ENCODE measurements around the gene GAB4.

DNA sequence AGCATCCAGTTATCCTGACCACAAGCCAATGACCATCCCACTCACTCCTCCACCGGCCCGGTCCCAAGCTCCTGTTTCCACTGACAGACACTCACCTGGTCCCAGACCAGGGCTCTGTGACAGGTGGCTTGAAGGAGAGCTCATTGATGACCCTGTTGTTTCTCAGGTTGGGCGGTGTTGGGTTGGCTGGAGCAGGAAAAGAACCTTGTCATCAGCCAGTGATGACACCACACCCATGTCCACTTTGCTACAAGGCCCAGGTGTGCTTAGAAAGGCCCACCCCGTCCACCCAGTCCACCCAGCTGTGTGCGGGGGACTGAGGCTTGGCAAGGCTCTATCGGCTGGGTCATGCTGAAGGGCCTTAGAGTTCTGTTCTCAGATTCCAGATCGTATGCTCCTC is 42.9 kb downstream of the GAB4 start:
- TF ChIP-seq ZNF768 (tag by site-specific recombination; IDR thresholded peaks at IDR 0.05), result no peak
- TF ChIP-seq KLF8 (tag by site-specific recombination; IDR thresholded peaks at IDR 0.05), result no peak
- TF ChIP-seq ZNF292 (tag by site-specific recombination; IDR thresholded peaks at IDR 0.05; ENCODE audit: borderline replicate concordance, low read depth), result no peak
- TF ChIP-seq, protein P1, sequence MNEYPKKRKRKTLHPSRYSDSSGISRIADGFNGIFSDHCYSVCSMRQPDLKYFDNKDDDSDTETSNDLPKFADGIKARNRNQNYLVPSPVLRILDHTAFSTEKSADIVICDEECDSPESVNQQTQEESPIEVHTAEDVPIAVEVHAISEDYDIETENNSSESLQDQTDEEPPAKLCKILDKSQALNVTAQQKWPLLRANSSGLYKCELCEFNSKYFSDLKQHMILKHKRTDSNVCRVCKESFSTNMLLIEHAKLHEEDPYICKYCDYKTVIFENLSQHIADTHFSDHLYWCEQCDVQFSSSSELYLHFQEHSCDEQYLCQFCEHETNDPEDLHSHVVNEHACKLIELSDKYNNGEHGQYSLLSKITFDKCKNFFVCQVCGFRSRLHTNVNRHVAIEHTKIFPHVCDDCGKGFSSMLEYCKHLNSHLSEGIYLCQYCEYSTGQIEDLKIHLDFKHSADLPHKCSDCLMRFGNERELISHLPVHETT (tag by site-specific recombination; IDR thresholded peaks at IDR 0.05), result no peak
- no peak for TF ChIP-seq YY2 (tag by site-specific recombination; IDR thresholded peaks at IDR 0.05)
- TF ChIP-seq ZNF600 (tag by site-specific recombination; IDR thresholded peaks at IDR 0.05), result no peak
- no peak for TF ChIP-seq YY1 (tag by site-specific recombination; IDR thresholded peaks at IDR 0.05)
